ENCODE results near the gene NAT8L.

NAT8L gene

GRCh38 chr4:2071912-2072867, 13.1 kb downstream of the NAT8L start:
- H3K27me3 ChIP-seq (replicated peaks; ENCODE audit: control insufficient read depth, insufficient read depth, low read length) = no peaks in the 10 kb centered on the region; the same call in 1 of the 2 replicates
- no peak overlapping the region for H3K4me3 ChIP-seq (replicated peaks; ENCODE audit: low read depth, low read length)
- TF ChIP-seq CTCF (IDR thresholded peaks at IDR 0.05; ENCODE audit: insufficient read depth, low read length, poor library complexity, severe bottlenecking) = no peak
- no peak for DNase-seq (ENCODE audit: extremely low read depth, insufficient read length)
- no peaks in the 10 kb centered on the region for H3K36me3 ChIP-seq (ENCODE audit: control insufficient read depth, insufficient read depth, low read length)

GRCh38 chr4:2072971-2073807, 14.1 kb downstream of the NAT8L start:
- H3K4me3 ChIP-seq (replicated peaks; ENCODE audit: low read depth, low read length) = no peak overlapping the region
- TF ChIP-seq CTCF (IDR thresholded peaks at IDR 0.05; ENCODE audit: insufficient read depth, low read length, poor library complexity, severe bottlenecking) = no peak
- no peak for DNase-seq (ENCODE audit: extremely low read depth, insufficient read length)
- H3K27me3 ChIP-seq (replicated peaks; ENCODE audit: control insufficient read depth, insufficient read depth, low read length) = no peaks in the 10 kb centered on the region; the same call in 1 of the 2 replicates
- H3K36me3 ChIP-seq (ENCODE audit: control insufficient read depth, insufficient read depth, low read length) = no peaks in the 10 kb centered on the region

GRCh38 chr4:2073808-2074481, 14.8 kb downstream of the NAT8L start:
- DNase-seq (ENCODE audit: extremely low read depth, insufficient read length) = no peak
- Histone ChIP-seq H3K36me3 (ENCODE audit: control insufficient read depth, insufficient read depth, low read length) (no peaks in the 10 kb centered on the region), H3K4me3 (replicated peaks; ENCODE audit: low read depth, low read length) (no peak overlapping the region), H3K27me3 (replicated peaks; ENCODE audit: control insufficient read depth, insufficient read depth, low read length) (no peaks in the 10 kb centered on the region; the same call in 1 of the 2 replicates)
- no peak for TF ChIP-seq CTCF (IDR thresholded peaks at IDR 0.05; ENCODE audit: insufficient read depth, low read length, poor library complexity, severe bottlenecking)

GRCh38 chr4:2074588-2074987, 15.5 kb downstream of the NAT8L start:
- Histone ChIP-seq H3K4me3 (replicated peaks; ENCODE audit: low read depth, low read length) (no peak overlapping the region), H3K36me3 (ENCODE audit: control insufficient read depth, insufficient read depth, low read length) (no peaks in the 10 kb centered on the region), H3K27me3 (replicated peaks; ENCODE audit: control insufficient read depth, insufficient read depth, low read length) (no peaks in the 10 kb centered on the region; the same call in 1 of the 2 replicates)
- DNase-seq (ENCODE audit: extremely low read depth, insufficient read length) = no peak
- TF ChIP-seq CTCF (IDR thresholded peaks at IDR 0.05; ENCODE audit: insufficient read depth, low read length, poor library complexity, severe bottlenecking) = no peak

- no peak for TF ChIP-seq CTCF (IDR thresholded peaks at IDR 0.05; ENCODE audit: insufficient read depth, low read length, poor library complexity, severe bottlenecking)
- Histone ChIP-seq H3K4me3 (replicated peaks; ENCODE audit: low read depth, low read length) (no peak overlapping the region), H3K36me3 (ENCODE audit: control insufficient read depth, insufficient read depth, low read length) (no peaks in the 10 kb centered on the region), H3K27me3 (replicated peaks; ENCODE audit: control insufficient read depth, insufficient read depth, low read length) (no peaks in the 10 kb centered on the region; the same call in 1 of the 2 replicates)
- DNase-seq (ENCODE audit: extremely low read depth, insufficient read length) = no peak
Observed at GRCh38 chr4:2075171-2075986, 16.3 kb downstream of the NAT8L start.

All from GM06990 (cell line).